HG03064 (cell line): ENCODE data around the gene BAIAP2L1.
A peak's percentile ranks its signal among the peaks of the same experiment; 100 is the strongest.

Experiments used
- ATAC-seq: cut with Tn5 transposase; IDR thresholded peaks from one replicate; pipeline ENCODE4 v1.9.1; 2021; ENCODE audit warnings: low read depth; ENCODE audit not compliant: unreplicated experiment

The BAIAP2L1 gene

GRCh38 chr7:98281757-98282606 is 118.9 kb downstream of the BAIAP2L1 start:
- peak; percentile 20 for ATAC-seq

GRCh38 chr7:98280791-98281756 is 119.8 kb downstream of the BAIAP2L1 start, which contains the start of gene BRI3:
Gene BRI3, plus strand, starts transcription at chr7:98281686. Its CDS starts 110 bp downstream, at chr7:98281796.
- peak; percentile 80 for ATAC-seq

- ATAC-seq: no peak
Observed at GRCh38 chr7:98280296-98280695, 120.6 kb downstream of the BAIAP2L1 start.

GRCh38 chr7:98278936-98279335 is 122.0 kb downstream of the BAIAP2L1 start:
- ATAC-seq: no peak

GRCh38 chr7:98278408-98278807 is 122.5 kb downstream of the BAIAP2L1 start:
- no peak for ATAC-seq

GRCh38 chr7:98276241-98276761 is 124.6 kb downstream of the BAIAP2L1 start:
- no peak for ATAC-seq

- no peak for ATAC-seq
Observed at GRCh38 chr7:98267303-98267702, 133.6 kb downstream of the BAIAP2L1 start.

GRCh38 chr7:98266840-98267239 is 134.1 kb downstream of the BAIAP2L1 start:
- no peak for ATAC-seq

- no peak for ATAC-seq
Observed at GRCh38 chr7:98265841-98266271, 135.0 kb downstream of the BAIAP2L1 start.

GRCh38 chr7:98257701-98258100 is 143.2 kb downstream of the BAIAP2L1 start:
- no peak for ATAC-seq

- ATAC-seq: no peak
Observed at GRCh38 chr7:98256431-98256830, 144.5 kb downstream of the BAIAP2L1 start.

GRCh38 chr7:98254951-98255610 is 145.8 kb downstream of the BAIAP2L1 start:
- no peak for ATAC-seq

- no peak for ATAC-seq
Observed at GRCh38 chr7:98254516-98254915, 146.4 kb downstream of the BAIAP2L1 start.

GRCh38 chr7:98252425-98253054 is 148.3 kb downstream of the BAIAP2L1 start:
- ATAC-seq: peak; percentile 25

- ATAC-seq: peak; percentile 98
Observed at GRCh38 chr7:98251601-98252424, 149.1 kb downstream of the BAIAP2L1 start, which contains the start of gene TECPR1. Gene TECPR1, minus strand, starts transcription at chr7:98252232. Its CDS starts 6,086 bp downstream, at chr7:98246146.

GRCh38 chr7:98251231-98251600 is 149.7 kb downstream of the BAIAP2L1 start:
- ATAC-seq: peak; percentile 18

GRCh38 chr7:98250789-98251188 is 150.1 kb downstream of the BAIAP2L1 start:
- ATAC-seq: no peak

- no peak for ATAC-seq
Observed at GRCh38 chr7:98249106-98249505, 151.8 kb downstream of the BAIAP2L1 start.

GRCh38 chr7:98248156-98248555 is 152.7 kb downstream of the BAIAP2L1 start:
- ATAC-seq: no peak
